ENCODE results near the gene DPYD.

The DPYD gene

DNA sequence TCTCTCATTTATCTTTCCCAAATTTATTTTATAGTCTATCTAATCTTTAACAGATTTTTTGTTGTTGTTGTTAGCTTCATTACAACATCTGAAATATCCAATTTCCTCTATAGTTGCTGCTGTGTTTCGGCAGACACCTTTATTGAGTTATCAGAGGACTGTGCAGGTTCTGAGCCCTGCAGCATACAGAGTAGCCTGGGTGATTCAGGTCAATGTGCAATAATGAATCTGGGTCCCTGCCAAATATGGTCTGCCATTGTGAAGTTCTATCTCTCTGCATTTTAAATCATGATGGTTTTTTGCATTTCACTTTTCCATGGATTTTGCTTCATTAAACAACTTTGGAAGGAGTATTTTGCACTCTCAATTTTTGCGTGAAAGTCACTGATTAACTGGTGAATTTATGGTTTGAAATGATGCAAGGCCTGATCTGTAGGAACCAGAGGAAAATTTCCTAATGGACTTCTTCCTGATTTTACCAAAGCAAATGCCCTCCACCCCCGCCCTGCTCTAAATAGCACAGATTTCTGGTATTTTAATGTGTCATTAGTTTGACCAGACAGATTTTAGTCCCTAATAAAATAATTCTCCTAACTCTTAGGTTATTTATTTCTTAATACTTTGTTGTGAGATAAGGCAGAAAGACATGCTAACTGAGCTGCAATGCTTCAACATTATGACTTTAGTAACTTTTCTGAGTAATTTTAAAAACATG lies 797.0 kb downstream of the DPYD start:
- DNase-seq = no peak

DNA sequence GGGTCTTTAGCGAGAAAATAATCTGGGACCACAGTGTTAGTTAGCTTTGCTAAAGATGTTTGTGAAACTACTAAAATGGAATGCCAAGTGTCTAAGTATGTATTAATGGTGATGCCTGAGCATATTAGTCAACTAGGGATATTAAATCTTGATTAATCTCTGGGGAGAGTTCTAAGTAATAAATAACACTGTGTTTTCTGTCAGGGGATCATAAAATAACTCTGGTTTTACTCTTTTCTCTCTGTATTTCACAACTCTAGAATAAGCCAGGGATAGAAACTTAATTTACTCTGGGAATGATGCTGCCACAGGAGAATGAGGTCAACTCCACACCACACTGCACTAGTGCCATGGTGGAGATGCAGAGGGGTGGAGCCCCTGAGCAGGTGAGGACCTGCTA lies 800.0 kb downstream of the DPYD start:
- DNase-seq = no peak

DNA sequence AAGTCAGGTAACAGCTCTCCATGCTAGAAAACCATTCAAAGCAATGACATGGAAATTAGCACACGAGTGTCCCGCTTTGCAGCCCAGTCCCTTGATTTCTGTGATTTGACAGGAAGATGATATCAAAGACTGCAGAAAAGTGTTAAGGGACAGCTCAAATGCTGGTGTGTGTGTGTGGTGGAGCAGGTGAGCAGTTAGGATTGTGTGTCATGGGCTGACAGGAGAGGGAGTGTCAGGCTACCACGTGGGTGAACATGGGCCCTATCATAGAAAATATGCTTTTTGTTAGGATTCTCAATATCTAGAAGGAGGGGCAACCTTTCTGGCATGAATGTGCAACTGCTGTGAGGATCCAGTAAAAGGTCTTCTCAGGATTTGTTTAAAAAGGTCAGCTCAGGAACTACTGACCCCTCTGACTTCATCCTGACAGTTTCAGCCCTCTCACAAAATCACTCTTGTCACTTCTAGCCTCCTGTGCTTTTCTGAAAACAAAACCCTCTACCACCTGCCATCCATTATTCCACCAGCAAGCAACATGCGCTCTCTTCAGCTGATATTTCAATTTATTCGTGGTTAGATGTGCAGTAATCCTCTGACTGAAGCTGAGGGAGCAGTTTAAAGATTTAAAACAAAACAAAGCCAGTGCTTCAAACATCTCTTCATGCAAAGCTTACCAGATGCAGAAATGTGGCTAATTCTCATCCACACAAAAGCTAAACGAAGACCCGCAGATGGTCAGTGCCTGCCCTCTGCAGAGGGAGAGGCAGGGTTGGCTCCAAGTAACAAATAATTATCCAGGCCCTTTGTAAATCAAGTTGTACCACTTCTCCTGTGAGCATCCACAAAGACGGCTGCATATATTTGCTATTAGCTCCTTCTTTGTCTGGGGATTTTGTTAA lies 801.3 kb downstream of the DPYD start:
- no peak for DNase-seq

DNA sequence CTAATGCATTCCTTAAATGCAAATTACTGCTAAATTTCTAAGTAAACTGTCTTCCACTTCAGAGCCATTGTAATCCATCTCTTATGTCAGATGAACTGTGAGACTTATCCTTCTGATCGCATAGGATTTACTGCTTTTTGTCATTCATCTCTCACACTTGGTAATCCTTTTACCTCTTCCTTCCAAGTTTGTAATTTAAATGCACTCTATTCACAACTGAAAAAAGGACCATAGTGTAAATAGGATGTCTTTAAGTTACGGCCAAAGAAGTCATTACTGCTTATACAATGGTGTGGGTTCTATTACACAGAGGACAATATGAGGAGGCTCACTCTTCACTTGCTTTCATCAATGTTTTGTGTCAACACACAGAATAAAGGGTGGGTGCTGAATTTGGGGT lies 806.0 kb downstream of the DPYD start:
- no peak for DNase-seq

DNA sequence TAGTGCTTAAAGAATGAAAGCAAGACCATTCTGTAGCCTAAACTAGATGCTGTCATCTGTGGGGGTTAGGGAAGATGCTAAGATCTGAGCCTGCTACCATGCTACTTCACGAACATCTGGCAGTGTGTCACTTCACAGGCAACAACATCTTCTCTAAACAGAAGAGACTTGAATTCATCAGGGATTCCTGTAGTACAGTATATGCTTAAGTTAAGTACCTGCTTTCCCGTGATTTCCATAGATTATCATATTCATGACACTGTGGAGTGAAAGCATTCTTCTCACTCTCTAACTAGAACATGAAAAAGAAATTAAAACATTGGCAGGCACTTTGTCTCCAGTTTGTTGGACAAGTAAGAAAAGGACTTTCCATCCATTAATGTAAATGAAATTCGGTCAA lies 808.4 kb downstream of the DPYD start:
- DNase-seq = no peak

DNA sequence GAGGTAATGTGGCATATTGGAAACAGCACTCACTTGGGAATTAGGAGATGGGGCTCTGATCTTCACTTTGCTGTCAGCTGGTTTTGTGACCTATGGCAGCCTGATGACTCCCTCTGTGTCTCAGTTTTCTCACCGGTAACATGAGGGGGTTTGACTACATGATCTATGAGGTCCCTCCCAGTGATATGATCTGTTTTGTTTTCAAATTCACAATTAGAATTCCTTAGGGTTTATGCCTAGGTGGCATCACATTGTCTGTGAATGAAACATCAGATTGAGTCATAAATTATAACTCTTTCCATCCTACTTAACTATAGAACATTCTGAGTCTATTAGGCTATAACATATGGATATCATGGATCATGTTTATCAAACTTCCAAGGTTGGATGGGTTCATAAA lies 812.7 kb downstream of the DPYD start:
- no peak for DNase-seq

DNA sequence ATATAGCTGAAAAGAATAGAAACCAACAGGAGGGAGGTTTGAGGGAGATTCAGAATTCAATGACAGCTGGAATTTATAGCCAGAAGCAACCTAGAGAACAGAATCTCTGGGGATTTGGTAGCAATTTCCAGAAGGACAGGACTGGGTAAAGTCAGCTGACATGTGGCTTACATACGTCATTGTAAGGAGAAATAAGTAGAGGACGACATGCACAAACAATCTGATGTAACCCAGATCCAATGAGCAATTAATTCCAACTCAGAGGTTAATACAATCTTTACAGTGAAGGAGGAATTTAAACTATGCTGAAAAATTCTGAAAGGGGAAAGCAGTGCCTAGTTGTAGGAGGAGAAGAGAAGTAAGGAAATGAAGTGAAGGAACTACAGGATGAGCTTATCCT lies 815.3 kb downstream of the DPYD start:
- no peak for DNase-seq

DNA sequence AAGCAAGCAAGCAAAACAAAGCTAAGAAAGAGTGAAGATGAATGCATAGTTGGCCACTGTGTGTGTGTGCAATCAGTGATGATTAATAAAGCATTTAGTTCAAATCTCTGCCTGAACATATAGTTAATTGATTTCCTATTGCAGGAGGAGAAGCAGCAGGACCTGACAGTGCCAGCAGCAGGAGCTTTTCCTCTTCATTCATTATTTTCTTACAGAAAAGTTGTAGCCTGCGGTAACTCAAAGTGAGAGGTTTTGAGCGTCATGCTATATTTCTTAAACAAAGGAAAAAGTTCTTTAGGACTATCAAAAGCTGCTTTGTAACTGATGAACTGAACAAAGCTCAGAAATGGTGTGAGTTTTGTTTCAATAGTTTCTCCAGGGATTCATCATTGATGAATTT lies 819.3 kb downstream of the DPYD start:
- no peak for DNase-seq

DNA sequence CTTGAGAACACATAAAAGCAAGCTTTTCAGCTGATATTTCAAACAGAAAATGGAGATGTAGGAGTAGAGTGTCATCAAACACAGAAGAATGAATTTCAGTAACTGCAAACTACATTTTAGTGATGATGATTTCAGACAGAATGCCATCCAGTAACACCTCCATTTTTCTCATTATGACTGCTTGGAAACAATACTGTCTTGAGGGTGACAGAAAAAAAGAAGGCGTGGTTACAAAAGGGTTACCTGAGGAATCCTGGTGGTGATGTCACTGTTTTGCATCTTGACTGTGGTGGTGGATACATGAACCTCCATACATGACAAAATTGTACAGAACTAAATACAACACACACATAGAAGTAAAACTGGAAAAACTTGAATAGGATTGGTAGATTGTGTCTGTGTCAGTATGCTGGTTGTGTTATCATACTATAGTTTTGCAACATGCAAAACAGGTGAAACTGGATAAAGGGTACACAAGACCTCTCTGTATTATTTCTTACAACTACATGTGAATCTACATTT lies 823.4 kb downstream of the DPYD start:
- no peak for DNase-seq

DNA sequence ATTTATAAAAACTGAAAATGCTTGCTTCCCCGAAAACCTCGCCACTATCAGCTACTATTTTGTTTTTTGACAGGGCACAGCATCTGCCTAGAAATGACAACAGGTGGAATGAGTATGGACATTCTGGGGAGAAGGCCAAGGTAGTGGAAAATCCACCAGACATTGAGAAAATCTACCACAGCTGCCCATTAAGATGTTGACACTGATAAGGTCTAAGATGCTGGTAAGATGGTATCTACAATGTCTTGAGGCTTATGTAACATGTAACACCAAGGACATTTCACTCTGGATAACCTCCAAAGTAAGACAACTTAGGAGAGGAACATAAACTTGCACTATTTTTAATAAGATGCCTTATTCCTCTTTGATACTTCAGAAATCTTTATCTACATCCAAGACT lies 825.1 kb downstream of the DPYD start:
- no peak for DNase-seq

DNA sequence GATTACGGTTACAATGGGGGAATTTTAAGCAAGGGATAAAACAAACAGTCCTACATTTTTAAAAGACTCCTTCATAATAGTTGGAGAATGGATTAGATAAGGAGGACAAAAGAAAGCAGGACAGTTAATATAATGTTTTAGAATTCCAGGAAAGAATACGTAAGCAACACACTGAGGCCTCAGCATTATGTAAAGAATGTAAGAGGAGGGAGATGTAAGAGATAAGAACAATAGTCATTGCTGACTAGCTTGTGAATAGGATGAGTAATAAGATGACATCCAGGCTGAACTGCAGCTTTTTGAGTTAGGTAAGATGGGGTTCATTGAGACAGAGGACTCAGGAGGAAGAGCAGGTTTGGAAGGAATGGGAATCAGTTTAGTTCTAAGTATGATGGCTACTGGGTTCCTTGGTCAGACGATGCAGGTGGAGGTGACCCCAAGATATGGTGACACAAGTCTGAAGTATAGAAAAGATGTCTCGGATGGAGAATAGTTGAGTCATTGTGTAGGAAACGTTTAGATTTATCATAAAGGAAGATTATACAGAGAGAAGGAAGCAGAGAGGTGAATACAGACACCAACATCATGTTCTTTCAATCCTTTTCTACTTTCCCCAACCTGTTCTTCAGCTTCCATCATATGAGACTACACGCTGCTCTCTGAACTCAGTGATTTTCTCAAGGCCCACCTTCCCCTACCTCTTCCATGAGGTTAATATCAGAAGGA lies 826.4 kb downstream of the DPYD start:
- peak; percentile 9 for DNase-seq

DNA sequence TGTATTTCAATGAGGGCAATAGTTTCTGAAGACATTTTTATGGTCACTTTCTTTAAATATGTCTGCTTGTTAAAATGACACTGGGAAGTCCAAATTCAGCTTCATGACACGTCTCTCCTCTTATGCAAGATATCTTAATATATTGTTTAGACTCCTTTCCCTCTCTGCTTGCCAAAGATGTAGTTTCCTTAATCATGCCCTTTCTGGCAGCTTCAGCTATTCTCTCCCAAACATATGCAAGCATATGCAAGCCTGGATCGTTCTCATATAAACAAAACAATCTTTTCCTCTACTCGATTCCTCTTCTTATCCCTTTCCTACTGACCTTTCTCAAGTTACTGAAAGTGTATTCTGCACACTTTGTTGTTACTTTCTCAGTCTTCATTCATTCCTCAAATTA lies 827.1 kb downstream of the DPYD start:
- no peak for DNase-seq

DNA sequence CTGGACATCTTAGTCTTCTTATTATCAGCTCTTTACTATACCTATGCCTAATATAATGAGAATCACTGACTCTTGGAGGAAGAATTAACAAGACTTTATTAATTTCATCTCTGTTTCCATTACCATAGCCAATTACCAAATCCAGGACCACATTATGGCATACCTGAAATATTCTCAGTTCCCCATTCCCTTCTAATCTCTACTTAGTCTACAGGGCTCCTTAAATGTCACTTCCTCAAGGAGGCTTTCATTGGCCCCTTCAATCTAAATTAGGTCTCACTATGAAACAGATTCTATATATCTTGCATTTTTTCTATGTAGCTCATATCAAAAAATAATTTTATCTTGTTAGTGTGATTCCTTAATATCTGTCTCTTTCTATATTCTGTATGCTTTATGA lies 828.0 kb downstream of the DPYD start:
- DNase-seq = no peak

DNA sequence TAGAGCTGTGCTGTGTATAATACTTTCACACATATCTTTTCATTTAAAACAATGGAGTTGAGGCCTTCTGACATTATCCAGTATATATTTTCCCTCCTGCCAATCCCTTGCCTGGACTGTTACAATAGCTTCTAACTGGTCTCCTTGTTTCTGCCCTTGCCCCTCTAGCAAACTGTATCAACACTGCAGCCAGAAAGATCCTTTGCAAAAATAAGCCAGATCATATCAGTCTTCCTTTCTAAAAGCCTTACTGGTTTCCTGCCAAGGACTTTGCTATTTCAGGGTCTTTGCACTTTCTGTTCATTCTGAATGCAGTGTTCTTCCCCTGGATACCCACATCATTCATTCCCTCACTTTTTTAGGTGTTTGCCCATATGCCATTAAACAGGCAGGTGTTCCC lies 829.2 kb downstream of the DPYD start:
- no peak for DNase-seq

DNA sequence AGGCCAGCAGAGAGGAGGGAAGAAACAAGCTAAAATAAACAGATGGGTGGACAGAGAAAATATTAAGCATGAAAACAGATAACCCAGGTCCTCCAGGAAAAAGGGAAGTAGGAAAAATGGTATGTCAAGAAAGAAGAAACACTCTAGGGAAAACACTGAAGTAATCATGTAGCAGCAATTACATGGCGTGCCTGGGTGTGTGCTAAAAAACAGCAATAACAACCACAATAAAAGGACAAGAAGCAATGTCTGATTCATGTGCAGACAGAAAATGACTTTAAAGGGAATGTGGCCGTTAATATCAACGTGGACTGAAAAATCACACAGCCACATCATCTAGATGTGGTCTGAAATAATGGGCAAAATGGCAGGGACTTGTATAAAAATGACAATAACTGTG lies 829.6 kb downstream of the DPYD start:
- DNase-seq = no peak

DNA sequence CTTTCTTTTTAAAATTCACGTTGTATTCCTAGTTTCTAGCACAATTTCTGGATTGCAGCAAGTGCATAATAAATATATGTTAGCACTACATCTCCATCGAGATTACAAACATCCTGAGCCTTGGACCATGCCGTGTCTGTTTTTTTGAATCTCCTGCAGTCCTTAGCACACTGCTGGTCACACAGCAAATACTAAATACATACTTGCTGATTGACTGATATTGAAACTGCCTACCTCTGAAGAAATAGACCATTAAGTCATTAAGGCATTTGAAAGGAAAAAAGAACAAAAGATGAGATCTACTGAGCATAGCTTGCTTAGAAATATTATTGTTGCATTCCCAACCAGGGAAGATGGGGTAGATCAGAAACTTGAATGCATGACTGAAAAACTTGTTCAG lies 830.1 kb downstream of the DPYD start:
- DNase-seq = no peak

DNA sequence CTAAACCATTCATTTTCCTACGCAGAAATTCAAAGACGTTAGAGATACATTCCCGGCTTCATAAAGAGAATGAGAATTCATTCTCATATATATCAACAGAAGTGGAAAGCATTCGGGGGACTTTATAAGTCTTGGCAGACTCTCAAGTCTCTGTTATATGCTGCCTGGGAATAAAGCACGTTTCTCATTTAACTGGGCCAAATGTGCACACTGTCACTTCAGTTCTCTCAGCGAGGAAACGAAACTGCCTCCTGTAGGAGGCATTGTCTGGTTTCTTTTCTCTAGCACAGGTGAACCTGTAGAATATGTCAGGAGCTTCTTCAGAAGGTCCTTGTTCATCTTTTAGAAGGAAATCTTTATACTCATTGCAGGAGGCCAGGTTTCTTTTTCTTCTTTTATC lies 831.7 kb downstream of the DPYD start:
- no peak for DNase-seq

DNA sequence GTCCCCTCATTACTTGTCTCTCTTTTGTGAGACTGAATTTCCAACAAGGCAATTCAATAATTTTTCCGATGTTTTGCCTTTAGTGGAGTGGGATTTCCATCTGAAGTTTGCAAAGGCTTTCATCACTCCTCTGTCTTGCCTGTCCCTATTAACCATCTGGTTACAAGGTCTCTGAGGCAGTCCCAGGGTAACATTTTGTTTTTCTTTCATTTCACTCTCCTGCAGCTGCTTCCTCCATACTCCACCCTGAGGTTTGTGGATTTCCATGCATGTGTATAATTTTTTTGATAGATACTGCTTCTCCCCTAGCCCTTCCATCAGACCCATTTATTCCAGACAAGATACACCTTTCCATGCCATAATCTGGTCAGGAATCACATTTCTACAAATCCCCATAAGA lies 832.4 kb downstream of the DPYD start:
- no peak for DNase-seq

DNA sequence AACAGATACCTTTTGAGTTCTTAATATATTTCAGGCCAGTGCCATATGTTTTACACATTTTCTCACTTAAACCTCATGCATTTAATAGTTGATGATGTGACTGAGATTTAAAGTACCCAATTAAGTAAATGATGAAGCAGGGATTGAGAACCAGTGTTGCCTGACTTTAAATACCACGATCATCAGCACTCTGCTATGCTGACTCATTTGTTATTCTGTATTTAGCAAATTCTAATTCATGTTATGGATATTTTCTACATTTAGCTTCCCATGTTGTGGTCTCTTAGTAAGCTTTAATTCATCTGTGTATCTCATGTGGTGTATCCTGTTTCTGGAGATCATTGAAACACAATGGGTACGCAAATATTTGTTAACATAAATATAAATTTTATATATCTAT lies 836.3 kb downstream of the DPYD start:
- no peak for DNase-seq

DNA sequence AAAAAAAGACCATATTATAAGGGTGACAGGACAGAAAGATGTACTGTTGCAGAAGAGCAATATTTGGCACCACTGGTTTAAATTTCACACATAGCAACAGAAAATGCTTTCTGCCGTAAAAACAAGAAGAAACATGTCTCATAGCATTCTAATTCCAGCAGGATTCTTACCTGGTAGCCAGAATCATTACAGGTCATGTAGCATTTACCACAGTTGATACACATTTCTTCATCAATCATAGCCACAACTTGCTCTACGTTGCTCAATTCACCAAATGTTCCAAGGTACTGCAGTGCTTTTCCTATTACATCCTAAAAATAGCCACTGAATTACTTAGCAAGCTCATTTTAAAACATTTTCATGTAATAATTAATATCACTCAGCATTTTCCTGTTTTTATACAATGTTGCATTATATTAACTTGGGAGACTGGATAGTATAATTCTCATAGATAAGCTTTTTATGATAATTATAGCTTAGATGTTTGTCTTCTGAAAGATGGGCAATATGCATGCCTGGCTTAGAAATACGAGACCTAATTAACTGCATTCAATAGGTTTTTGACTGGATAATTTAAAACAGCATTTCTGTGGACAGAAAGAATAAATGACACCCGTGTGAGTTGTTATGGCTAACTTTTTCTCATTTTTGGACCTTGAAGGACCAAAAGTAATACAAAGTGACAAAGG lies 838.5 kb downstream of the DPYD start:
- no peak for DNase-seq

DNA sequence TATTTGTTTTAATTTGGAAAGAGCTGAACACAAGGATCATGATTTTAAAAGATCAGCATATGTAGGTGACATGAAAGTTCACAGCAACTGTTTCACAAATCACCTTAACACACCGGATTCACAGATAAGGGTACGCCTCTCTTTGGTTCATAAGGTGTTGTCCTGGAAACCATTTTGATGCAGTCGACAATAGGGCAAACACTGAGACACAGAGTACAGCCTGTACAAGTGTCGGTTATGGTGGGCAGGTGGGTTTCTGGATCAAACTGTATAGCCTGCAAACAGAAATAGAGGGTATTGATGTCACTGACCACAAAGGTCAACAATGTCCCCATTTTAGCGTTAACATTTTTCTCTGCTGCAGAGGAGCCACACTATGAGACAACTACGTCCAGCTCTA lies 842.0 kb downstream of the DPYD start:
- DNase-seq = no peak

DNA sequence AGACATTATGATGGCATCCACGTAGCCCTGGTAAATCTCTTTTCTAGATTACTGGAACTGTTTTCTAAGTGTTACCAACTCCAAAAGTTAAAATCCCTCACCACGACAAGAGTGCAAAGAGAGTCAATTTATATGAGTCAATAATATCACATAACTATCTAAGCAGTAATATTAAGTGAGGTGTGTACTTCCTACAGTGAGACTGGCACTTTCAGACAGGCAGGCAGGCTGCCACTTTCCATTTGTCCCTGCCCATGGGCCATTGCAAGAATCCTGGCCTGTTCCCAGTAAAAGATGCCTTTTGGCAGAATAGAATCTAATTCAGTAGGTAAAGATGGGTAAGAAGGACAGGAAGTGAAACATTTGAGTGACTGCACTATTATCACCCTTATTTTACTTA lies 843.6 kb downstream of the DPYD start:
- DNase-seq = no peak

DNA sequence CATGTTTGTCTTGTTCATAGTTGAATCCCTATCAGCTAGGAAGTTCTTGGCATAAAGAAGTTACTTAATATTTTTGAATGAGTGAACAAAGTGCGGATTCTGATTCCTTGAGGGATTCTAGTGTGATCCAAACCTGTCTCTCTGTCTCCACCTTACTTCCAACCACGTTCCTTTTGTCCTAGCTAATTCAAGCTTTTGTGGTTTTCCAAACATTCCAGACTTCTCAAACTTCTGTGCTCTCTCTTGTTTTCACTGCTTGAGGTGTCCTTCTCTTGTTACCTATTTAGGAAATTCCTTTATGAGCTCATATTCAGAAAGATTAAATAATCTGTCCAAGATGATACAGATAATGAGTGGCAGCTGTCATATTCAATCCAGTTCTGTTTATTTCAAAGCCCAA lies 846.1 kb downstream of the DPYD start:
- no peak for DNase-seq

Measured in activated CD4-positive, alpha-beta T cell treated with anti-CD3 and anti-CD28 coated beads, Interleukin-2, Interleukin-6, amounts not matched to agents 100 ng/mL and 50 ng/mL, durations not matched to agents 16 hours and 8 hours (primary cell).